ENCODE results near the gene SPACA7.
A peak's percentile ranks its signal among the peaks of the same experiment; 100 is the strongest.

SPACA7 gene

DNA sequence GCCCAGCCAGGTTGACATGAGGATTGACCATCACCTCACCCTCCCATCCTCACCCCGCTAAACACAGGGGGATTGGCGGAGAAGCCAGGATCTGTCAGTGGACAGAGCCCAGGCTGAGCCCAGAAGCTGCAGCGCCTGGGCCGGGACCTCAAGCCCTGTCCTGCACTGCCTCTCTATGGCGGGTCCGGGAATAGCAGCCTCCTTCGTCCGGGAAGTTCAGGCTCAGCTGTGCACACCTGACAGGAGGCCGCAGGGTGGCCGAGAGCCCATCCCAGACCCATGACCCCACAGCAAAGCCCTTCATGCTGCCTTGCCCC is 67.8 kb downstream of the SPACA7 start:
- no peaks in the 10 kb centered on the region for H3F3A ChIP-seq (ENCODE audit: insufficient read depth)
- TF ChIP-seq CTCF (IDR thresholded peaks at IDR 0.05; ENCODE audit: insufficient read depth, low read length, poor library complexity, severe bottlenecking), result peak; percentile 60
- no peak for TF ChIP-seq EZH2phosphoT487 (conservative IDR thresholded peaks at IDR 0.05; ENCODE audit: low read length)
- H3K4me2 ChIP-seq (ENCODE audit: low read depth, low read length, poor library complexity, severe bottlenecking), result no peak overlapping the region
- no peaks in the 10 kb centered on the region for H4K20me1 ChIP-seq (ENCODE audit: low read depth, low read length)
- H3K9me3 ChIP-seq (ENCODE audit: insufficient read depth, low read length), result no peaks in the 10 kb centered on the region
- H3K4me3 ChIP-seq (ENCODE audit: insufficient read depth, low read length, poor library complexity, severe bottlenecking), result no peak overlapping the region
- no peak overlapping the region for H3K9ac ChIP-seq (ENCODE audit: low read length)
- no peak overlapping the region for H2AFZ ChIP-seq (ENCODE audit: low read depth, low read length, severe bottlenecking)
- no peak overlapping the region for H3K27ac ChIP-seq (ENCODE audit: low read depth, low read length)
- no peaks in the 10 kb centered on the region for H3K9me2 ChIP-seq (replicated peaks; ENCODE audit: insufficient read depth, low read length)
- no peaks in the 10 kb centered on the region for H3K79me2 ChIP-seq (ENCODE audit: insufficient read depth, low read length)
- no peaks in the 10 kb centered on the region for H3K36me3 ChIP-seq (ENCODE audit: low read length)
- H3K27me3 ChIP-seq (ENCODE audit: low read length), result no peaks in the 10 kb centered on the region

DNA sequence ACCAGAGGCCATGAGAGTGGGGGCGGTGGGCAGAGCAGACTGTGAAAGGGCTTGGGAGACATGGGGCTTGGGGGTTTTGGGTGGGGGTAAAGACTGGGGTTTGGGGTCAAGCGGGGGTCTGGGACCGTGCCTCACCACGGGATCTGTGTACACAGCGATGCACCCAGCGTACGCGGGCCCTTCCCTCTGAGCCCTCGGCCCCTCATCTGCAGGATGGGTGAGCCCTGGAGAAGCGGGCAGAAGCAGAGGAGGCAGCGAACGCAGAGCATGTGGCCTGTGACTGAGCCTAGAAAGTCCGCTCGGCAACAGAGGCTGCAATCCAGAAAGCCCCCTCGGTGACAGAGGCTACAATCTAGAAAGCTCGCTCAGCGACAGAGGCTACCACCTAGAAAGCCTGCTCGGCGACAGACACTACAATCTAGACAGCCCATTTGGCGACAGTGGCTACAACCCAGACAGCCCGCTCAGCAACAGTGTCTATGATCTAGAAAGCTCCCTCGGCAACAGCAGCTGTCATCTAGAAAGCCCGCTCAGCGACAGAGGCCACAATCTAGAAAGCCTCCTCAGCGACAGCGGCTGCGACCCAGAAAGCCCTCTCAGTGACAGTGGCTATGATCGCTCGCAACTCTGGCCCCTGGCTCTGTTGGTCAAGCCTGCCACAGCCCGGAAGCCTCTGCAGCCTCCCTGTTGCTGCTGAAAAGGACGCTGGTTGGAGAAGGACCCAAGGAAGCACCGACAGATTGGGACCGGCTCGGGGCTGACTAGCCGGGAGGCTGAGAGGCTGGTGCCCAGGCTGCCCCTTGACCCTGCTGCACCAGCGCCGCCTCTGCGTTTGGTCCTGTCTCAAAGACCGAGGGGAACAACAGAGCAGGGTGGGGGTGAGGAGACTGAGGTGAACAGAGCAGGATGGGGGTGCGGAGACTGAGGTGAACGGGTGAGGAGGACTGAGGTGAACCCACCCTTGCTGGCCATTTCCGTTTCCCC is 68.6 kb downstream of the SPACA7 start:
- Histone ChIP-seq H3K9ac (ENCODE audit: low read length) (no peak overlapping the region), H3K27me3 (ENCODE audit: low read length) (no peaks in the 10 kb centered on the region), H3K9me2 (replicated peaks; ENCODE audit: insufficient read depth, low read length) (no peaks in the 10 kb centered on the region), H3K4me3 (ENCODE audit: insufficient read depth, low read length, poor library complexity, severe bottlenecking) (no peak overlapping the region), H3F3A (ENCODE audit: insufficient read depth) (no peaks in the 10 kb centered on the region), H3K9me3 (ENCODE audit: insufficient read depth, low read length) (no peaks in the 10 kb centered on the region), H2AFZ (ENCODE audit: low read depth, low read length, severe bottlenecking) (no peak overlapping the region), H4K20me1 (ENCODE audit: low read depth, low read length) (no peaks in the 10 kb centered on the region), H3K36me3 (ENCODE audit: low read length) (no peaks in the 10 kb centered on the region), H3K79me2 (ENCODE audit: insufficient read depth, low read length) (no peaks in the 10 kb centered on the region), H3K27ac (ENCODE audit: low read depth, low read length) (no peak overlapping the region), H3K4me2 (ENCODE audit: low read depth, low read length, poor library complexity, severe bottlenecking) (no peak overlapping the region)
- TF ChIP-seq CTCF (IDR thresholded peaks at IDR 0.05; ENCODE audit: insufficient read depth, low read length, poor library complexity, severe bottlenecking) (no peak), EZH2phosphoT487 (conservative IDR thresholded peaks at IDR 0.05; ENCODE audit: low read length) (no peak)

- Histone ChIP-seq H3K9me3 (ENCODE audit: insufficient read depth, low read length) (no peaks in the 10 kb centered on the region), H3K27me3 (ENCODE audit: low read length) (no peaks in the 10 kb centered on the region), H4K20me1 (ENCODE audit: low read depth, low read length) (no peaks in the 10 kb centered on the region), H3K9me2 (replicated peaks; ENCODE audit: insufficient read depth, low read length) (no peaks in the 10 kb centered on the region), H3K4me3 (ENCODE audit: insufficient read depth, low read length, poor library complexity, severe bottlenecking) (no peak overlapping the region), H3F3A (ENCODE audit: insufficient read depth) (no peaks in the 10 kb centered on the region), H3K27ac (ENCODE audit: low read depth, low read length) (no peak overlapping the region), H3K79me2 (ENCODE audit: insufficient read depth, low read length) (no peaks in the 10 kb centered on the region), H3K36me3 (ENCODE audit: low read length) (no peaks in the 10 kb centered on the region), H3K4me2 (ENCODE audit: low read depth, low read length, poor library complexity, severe bottlenecking) (no peak overlapping the region), H2AFZ (ENCODE audit: low read depth, low read length, severe bottlenecking) (no peak overlapping the region), H3K9ac (ENCODE audit: low read length) (no peak overlapping the region)
- TF ChIP-seq CTCF (IDR thresholded peaks at IDR 0.05; ENCODE audit: insufficient read depth, low read length, poor library complexity, severe bottlenecking) (no peak), EZH2phosphoT487 (conservative IDR thresholded peaks at IDR 0.05; ENCODE audit: low read length) (no peak)
Measured at GRCh38 chr13:112445411-112446271, 69.5 kb downstream of the SPACA7 start.

Measured in SU-DHL-6 (cell line).